SK-N-MC (cell line): ENCODE results near the gene NRG4.
"Not testable (repeated sequence)": the region's sequence is repeated elsewhere in the genome, so short reads cannot be mapped to it uniquely, and the experiment has no call there.

Source experiments
- DNase-seq: peaks from one replicate; pipeline ENCODE4 v3.0.0-alpha.2; 2011; ENCODE audit warnings: low read depth, low spot score
- H3K27ac ChIP-seq: fragments of 200-600 bp; sonication (generic); 2 replicates; pipeline ENCODE4 v1.5.1; 2016; ENCODE audit warnings: mixed run types
- H3K36me3 ChIP-seq: fragments of 200-600 bp; sonication (generic); 2 replicates; pipeline ENCODE4 v1.6.1; 2017; ENCODE audit warnings: antibody characterized with exemption, low read length, mixed read lengths; ENCODE audit not compliant: insufficient read depth
- H3K4me3 ChIP-seq: fragments of 200-600 bp; sonication (generic); 2 replicates; pipeline ENCODE4 v1.5.1; 2016
- H3K9ac ChIP-seq: fragments of 200-600 bp; sonication (generic); 2 replicates; pipeline ENCODE4 v1.8.0; 2017; ENCODE audit warnings: mixed run types, mixed read lengths; ENCODE audit not compliant: insufficient read length
- H3K9me3 ChIP-seq: fragments of 200-600 bp; sonication (generic); 2 replicates; pipeline ENCODE4 v1.6.1; 2017; ENCODE audit warnings: low read depth, mild to moderate bottlenecking, antibody characterized with exemption, low read length, moderate library complexity, mixed read lengths
- EZH2 ChIP-seq: fragments of 200-600 bp; sonication (generic); IDR thresholded peaks from one replicate; pipeline ENCODE4 v1.6.1; 2017; ENCODE audit warnings: antibody characterized with exemption
- FOXP2 ChIP-seq: optimal IDR thresholded peaks from 2 replicates; pipeline ENCODE3; 2011; ENCODE audit warnings: mild to moderate bottlenecking, moderate library complexity; ENCODE audit not compliant: insufficient read depth; ENCODE audit errors: extremely low read length, control extremely low read depth
- POLR2AphosphoS5 ChIP-seq: IDR thresholded peaks from 2 replicates; pipeline ENCODE4 v1.6.1; 2012; ENCODE audit warnings: mild to moderate bottlenecking, low read depth, low read length, borderline replicate concordance

Gene NRG4

DNA sequence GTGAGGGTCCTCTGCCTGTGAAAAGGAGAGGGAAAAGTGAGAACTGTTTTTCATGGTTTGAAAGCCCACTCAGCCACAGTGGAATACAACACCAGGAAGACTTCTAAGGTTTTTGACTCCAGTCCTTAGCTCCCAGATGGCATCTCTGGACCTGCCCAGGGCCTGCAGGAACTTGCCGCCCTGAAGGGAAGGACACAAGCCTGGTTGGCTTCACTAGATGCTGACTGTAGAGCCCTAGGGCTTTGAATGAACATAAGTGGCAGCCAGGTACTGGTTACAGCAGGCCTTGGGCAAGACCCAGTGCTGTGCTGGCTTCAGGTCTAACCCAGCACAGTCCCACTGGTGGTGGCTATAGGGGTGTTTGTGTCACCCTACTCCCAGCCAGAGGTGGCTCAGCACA is 26.3 kb upstream of the NRG4 start:
- Histone ChIP-seq H3K9ac (no peak overlapping the region), H3K9me3 (no peaks in the 10 kb centered on the region), H3K4me3 (no peak overlapping the region), H3K36me3 (no peaks in the 10 kb centered on the region), H3K27ac (no peak overlapping the region)
- TF ChIP-seq POLR2AphosphoS5 (no peak), FOXP2 (no peak), EZH2 (no peak)
- DNase-seq, result no peak

DNA sequence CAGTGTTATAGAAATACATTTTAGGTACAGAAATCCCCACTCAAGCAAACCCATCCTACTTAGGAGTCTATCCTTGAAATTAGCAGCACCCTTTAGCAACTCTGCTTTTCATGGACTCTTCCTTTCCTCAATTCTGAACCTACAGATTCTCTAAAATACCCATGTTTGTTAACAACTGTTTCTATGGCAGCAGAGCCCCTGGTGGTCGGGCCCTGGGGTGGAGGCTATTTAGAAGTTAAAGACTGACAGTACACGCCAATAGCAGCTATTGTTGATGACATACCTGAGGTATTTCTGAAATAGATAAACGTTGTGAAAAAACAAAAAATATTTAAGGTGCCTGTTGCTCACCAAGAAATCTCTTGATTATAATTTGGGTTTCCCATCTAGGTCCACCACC is 23.4 kb upstream of the NRG4 start:
- H3K4me3 ChIP-seq, result no peak overlapping the region
- H3K9ac ChIP-seq, result no peak overlapping the region
- no peaks in the 10 kb centered on the region for H3K9me3 ChIP-seq
- no peak for TF ChIP-seq POLR2AphosphoS5
- no peak for TF ChIP-seq EZH2
- TF ChIP-seq FOXP2, result no peak
- no peak for DNase-seq
- H3K27ac ChIP-seq, result no peak overlapping the region
- no peaks in the 10 kb centered on the region for H3K36me3 ChIP-seq

DNA sequence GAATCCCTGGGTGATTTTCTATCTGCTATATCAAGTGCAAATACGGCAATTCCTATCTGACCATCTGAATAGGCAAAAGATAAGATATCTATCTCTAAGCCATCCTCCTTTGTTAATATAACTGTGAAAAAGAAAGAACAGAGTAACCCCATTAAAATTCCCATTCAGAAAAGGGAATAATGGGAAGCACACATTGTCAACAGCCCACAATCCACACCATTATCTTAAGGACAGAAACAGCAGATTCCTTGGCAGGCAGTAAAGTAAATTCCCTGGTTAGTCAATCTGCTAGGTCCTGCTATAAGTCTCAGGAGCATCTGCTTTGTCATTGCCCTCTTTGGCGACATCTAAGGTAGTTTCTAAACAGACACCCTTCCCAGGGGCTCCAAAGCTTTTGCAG is 21.9 kb upstream of the NRG4 start:
- no peak overlapping the region for H3K27ac ChIP-seq
- TF ChIP-seq EZH2 (no peak), FOXP2 (no peak), POLR2AphosphoS5 (no peak)
- no peaks in the 10 kb centered on the region for H3K9me3 ChIP-seq
- H3K4me3 ChIP-seq, result no peak overlapping the region
- no peak for DNase-seq
- H3K36me3 ChIP-seq, result no peaks in the 10 kb centered on the region
- H3K9ac ChIP-seq, result no peak overlapping the region

DNA sequence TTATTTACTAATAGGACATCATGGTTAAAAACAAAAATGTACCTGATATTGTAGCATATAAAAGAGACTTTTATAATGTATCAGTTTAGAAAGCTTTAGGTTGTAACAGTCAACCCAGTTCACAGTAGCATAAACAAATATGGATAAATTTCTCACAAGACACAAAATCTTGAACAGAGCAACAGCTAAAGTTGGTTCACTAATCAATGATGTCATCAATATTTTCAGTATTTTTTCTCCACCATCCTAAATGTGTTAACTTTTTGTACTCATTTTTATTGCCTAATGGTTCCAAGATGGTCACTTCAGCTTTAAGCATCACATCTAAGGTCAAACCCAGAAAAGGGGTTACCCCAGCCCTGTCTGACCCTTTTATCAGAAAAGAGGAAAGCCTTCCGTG is 21.2 kb upstream of the NRG4 start:
- Histone ChIP-seq H3K9me3 (no peaks in the 10 kb centered on the region), H3K9ac (no peak overlapping the region), H3K4me3 (no peak overlapping the region), H3K36me3 (no peaks in the 10 kb centered on the region), H3K27ac (no peak overlapping the region)
- DNase-seq, result no peak
- TF ChIP-seq EZH2 (no peak), FOXP2 (no peak)

DNA sequence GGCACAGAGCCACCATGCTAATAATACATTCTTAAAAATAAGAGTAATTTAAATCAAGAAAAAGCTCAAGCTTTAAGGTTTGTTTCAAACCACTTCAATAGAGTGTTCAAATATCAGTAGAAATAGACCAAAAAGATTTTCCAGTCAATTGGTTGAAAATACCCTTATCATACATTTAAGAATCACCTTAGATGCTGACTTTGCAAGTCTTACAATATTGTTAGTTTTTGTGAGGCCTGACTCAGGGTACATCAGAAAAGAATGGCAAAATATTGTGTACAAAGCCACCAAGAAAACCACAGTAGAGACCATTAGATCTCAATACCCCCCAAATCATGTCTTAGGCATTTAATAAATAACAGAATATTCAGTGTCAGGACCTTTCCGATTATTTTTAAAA is 19.8 kb upstream of the NRG4 start:
- H3K9ac ChIP-seq, result no peak overlapping the region
- H3K27ac ChIP-seq, result no peak overlapping the region

DNA sequence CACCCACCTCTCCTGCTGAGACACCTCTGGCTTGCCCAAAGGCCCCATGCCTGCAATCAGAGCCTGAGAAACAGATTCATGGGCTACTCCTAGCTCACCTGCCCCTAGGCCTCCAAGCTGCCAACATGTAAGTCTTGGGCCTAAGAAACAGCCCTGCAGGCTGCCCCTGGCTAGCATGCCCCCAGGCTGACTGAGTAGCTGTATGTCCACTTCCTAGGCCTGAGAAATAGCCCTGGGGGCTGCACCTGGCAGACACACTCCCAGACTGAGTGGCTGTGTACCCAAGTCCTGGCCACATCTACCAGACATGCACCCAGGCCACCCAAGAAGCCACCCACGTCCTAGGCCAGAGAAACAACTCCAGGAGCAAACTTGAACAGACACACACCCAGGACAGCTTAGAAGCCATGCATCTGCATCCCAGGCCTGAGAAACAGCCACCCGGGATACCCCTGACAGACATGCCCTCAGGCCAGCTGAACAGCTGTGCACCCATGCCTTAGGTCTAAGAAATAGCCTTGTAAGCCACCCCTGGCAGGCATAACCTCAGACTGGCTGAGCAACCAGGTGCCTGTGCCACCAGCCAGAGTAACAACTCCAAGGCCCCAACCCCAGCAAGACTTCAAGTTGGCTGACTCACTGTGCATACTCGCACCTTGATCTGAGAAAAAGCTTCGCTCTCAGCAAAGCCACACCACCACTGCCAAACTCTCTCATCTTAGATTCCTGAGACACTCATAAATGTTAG is 12.0 kb upstream of the NRG4 start:
- no peak overlapping the region for H3K9ac ChIP-seq
- no peak for DNase-seq
- no peak for TF ChIP-seq POLR2AphosphoS5
- TF ChIP-seq FOXP2, result no peak
- TF ChIP-seq EZH2, result no peak
- no peaks in the 10 kb centered on the region for H3K36me3 ChIP-seq
- 0 out of 2 replicates have a peak, but pooled peaks cover 4% of the 10 kb centered on the region for H3K9me3 ChIP-seq
- no peak overlapping the region for H3K27ac ChIP-seq
- no peak overlapping the region for H3K4me3 ChIP-seq

More for the DNA sequence above, 19.8 kb upstream of the NRG4 start:
- no peak overlapping the region for H3K4me3 ChIP-seq
- DNase-seq, result no peak
- H3K9me3 ChIP-seq, result no peaks in the 10 kb centered on the region
- H3K36me3 ChIP-seq, result no peaks in the 10 kb centered on the region
- TF ChIP-seq FOXP2 (no peak), POLR2AphosphoS5 (no peak), EZH2 (no peak)

DNA sequence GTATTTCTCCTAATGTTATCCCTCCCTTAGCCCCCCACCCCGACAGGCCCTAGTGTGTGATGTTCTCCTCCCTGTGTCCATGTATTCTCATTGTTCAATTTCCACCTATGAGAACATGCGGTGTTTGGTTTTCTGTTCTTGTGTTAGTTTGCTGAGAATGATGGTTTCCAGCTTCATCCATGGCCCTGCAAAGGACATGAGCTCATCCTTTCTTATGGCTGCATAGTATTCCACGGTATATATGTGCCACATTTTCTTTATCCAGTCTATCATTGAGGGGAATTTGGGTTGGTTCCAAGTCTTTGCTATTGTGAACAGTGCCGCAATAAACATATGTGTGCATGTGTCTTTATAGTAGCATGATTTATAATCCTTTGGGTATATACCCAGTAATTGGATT is 1.2 kb upstream of the NRG4 start:
- not testable (repeated sequence) for H3K9ac ChIP-seq, H3K4me3 ChIP-seq, H3K9me3 ChIP-seq, H3K27ac ChIP-seq, H3K36me3 ChIP-seq, DNase-seq

DNA sequence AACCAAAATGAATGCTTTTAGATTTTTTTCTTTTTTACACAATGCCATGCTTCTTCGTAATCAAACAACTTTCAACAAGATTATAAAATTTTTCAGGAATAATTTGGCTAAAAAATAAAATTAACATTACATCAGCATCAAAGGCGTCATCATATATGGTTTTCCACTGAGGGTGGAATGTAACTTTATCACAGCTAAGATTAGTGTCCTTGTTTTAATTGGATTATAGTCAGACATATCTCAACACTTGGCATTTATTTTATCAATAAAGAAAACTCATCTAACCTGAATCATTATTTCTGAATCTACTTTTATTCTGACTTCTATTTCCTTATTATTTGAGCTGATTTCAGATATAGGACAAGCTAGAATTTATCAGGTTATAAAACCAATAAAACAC is 1.6 kb downstream of the NRG4 start:
- Histone ChIP-seq H3K36me3 (no peaks in the 10 kb centered on the region), H3K4me3 (peak overlapping the region; percentile 78), H3K9ac (peak overlapping the region; percentile 7), H3K9me3 (no peaks in the 10 kb centered on the region), H3K27ac (no peak overlapping the region)
- no peak for TF ChIP-seq POLR2AphosphoS5
- TF ChIP-seq EZH2, result no peak
- no peak for TF ChIP-seq FOXP2
- DNase-seq, result no peak

DNA sequence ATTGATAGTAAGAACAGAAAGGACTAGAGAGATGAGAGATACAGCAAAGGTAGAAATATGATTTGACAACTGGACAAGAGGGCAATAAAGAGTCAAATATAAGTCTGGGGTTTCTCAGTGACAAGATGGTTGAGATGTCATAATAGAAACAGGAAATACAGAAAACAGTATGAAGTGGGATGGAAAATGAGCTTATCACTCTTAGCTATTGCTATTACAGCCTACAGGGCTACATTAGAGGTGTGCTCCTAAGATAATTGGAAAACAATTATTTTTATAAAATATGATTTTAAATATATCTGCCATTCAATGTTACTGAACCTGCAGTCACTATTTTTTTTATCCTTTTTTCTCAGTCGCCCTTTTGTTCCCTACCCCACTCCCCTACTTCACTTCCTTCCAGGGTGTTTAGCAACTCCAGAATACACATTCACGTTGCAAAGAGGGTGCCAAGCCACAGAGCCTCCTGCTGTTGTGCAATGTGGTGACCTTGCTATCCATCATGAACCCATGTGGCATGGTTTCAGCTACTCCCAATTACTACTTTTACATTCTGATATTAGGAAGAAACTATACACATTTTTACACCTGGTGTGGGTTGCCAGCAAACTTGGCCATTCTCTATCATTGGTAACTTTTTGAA is 6.0 kb downstream of the NRG4 start:
- Histone ChIP-seq H3K27ac (no peak overlapping the region), H3K9ac (no peak overlapping the region)
- TF ChIP-seq POLR2AphosphoS5, result no peak
- TF ChIP-seq FOXP2, result no peak
- no peak for TF ChIP-seq EZH2

More for the DNA sequence above, 6.0 kb downstream of the NRG4 start:
- no peak overlapping the region for H3K4me3 ChIP-seq
- H3K36me3 ChIP-seq, result no peaks in the 10 kb centered on the region
- no peaks in the 10 kb centered on the region for H3K9me3 ChIP-seq
- no peak for DNase-seq
